Measurements from ENCODE around the gene KIRREL3.

The KIRREL3 gene

DNA sequence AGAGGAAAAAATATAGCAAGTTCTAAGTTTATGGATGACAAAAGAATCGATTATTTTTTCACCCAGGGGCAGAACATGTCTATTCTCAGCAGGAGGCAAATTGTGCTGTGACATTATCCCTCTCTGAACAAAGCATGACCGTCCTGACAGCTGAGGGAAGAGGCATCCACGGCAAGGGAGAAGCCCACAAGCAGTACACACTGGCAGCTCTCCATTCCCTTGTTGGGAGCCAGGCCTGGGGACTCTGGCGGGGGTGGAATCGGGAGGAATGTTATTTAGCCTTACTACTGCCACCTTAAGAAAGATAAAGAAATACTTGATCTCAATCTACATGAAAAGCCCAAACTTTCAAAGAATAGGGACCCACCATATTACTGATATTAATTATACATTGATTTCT is 3.4 kb downstream of the KIRREL3 start:
- DNase-seq (ENCODE audit: low read depth in 2 of 2) = no peak

DNA sequence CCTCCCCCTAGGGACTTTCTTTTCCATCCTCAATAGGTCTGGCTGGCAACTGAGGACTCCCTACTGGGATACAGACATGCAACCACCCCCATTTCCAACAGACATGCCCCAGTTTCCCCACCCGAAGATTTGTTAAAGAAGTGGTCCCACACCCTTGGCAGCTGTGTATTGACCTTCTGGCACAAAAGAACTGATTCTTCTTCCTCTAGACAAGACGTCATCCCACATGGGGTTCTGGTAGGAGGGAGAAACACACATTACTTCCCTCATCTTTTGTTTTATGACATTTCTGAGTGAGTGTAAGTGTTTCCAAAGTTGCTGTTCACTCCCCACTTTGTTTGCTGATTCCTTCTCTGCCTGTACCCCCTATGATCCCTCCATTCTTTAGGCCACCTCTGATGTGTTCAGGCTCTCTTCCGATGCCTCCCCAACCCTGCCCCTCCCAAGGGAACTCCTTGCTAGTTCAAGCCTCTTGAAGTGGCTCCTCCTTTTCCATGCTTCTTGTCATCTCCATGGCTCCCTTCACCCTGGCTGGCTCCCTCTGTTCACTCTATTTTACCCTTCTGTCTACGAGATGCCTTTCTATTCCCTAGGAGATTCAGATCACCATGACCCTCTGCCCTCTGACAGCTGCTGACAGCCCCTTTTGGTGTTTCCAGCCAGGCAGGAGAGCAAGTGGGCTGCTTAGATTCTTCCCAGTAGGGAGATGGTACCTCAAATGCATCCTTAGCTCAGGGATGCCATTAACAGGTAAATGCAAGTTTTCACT is 4.3 kb downstream of the KIRREL3 start:
- no peak for DNase-seq (ENCODE audit: low read depth in 2 of 2)

- DNase-seq (ENCODE audit: low read depth in 2 of 2) = no peak
Measured at GRCh38 chr11:126993599-126993998, 7.0 kb downstream of the KIRREL3 start.

DNA sequence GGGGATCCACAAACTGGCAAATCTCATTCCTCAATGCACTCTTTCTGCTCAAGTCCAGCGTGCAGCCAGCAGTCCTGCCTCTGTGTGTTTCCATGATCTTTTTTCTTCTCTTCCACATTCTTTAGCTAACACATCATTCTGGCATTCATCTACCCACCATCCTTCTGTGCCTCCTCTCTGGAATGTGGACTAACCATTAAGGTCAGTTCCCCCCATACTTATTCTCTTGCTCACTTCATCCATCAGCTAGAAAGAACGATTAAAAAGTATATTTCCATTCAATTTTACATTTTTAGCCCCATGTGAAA is 7.8 kb downstream of the KIRREL3 start:
- DNase-seq (ENCODE audit: low read depth in 2 of 2) = no peak

- no peak for DNase-seq (ENCODE audit: low read depth in 2 of 2)
Measured at GRCh38 chr11:126992065-126992803, 8.3 kb downstream of the KIRREL3 start.

DNA sequence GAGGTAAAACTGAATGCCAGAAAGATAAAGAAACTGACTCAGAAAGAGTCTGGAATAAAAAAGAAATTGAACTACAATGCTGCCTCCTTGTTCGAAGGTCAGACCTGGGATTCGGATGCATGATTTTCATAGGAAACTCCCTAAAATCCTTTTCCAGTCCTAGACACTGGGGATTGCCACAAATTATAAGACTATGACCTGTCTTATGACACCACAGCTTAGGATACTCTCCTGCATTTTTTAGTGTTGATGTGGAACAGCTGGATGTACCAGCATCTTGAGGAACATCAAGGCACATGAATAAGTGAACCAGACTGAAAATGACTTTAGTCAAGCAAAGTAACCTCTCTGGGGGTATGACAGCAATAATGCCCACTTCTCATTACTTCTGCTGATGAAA is 9.0 kb downstream of the KIRREL3 start:
- no peak for DNase-seq (ENCODE audit: low read depth in 2 of 2)

- DNase-seq (ENCODE audit: low read depth in 2 of 2) = no peak
Measured at GRCh38 chr11:126990716-126991480, 9.7 kb downstream of the KIRREL3 start.

GRCh38 chr11:126989942-126990715 is 10.4 kb downstream of the KIRREL3 start:
- DNase-seq (ENCODE audit: low read depth in 2 of 2) = peak; percentile 9 to 45

DNA sequence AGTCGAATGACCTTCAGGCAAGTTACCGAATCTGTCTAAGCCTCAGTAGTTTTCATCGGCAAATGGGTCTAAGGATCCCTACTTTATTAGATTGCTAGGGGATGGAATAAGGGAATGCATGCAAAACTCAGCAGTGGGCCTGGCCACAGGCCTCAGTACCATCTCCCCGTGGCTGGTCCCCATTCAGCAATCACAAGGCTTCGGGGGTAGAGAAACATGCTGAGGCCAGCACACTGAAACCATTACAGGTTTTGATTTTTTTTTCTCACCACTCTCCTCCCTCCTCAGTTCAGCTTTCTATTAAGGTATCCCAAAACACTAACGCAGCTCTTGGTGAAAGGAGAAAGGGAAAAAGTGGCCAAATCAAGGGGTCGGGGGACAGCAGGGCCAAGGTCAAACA is 11.9 kb downstream of the KIRREL3 start:
- DNase-seq (ENCODE audit: low read depth in 2 of 2) = no peak

DNA sequence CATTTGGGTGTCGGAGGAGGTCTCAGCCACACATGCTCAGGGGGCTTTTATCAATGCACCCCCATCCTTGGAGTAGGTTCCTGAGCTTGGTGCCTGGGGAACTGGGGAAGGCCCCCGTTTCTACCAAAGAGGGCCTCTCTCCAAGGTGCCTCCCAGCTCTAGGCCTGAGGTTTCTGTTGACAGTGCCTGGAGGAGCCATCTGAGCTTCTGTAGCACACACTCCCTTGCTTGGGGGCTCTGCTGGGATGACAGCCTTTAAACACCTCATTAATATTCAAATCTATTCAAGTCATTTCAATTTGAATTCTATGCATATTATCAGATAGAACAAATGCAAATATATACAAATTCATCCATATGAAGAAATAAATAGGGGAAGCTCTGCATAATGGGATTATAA is 18.9 kb downstream of the KIRREL3 start:
- DNase-seq (ENCODE audit: low read depth in 2 of 2) = no peak

DNA sequence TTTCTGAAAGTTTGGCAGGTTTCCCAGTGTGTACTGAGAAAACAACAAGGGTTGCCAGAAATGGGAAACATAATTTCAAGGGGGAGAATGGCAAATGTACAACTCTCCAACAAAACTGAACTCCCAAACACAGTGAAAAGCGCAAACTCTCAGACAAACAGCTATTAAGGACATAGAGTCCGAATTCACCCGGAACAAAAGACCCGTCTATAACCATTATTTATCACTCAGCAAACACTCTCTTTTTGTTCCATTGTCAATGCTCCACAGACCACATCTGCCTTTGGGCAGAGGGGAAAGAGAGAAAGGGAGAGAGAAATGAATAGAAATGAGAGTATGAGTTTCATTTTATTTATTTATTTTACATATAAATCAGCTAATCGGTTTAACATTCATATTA is 21.7 kb downstream of the KIRREL3 start:
- DNase-seq (ENCODE audit: low read depth in 2 of 2) = no peak

DNA sequence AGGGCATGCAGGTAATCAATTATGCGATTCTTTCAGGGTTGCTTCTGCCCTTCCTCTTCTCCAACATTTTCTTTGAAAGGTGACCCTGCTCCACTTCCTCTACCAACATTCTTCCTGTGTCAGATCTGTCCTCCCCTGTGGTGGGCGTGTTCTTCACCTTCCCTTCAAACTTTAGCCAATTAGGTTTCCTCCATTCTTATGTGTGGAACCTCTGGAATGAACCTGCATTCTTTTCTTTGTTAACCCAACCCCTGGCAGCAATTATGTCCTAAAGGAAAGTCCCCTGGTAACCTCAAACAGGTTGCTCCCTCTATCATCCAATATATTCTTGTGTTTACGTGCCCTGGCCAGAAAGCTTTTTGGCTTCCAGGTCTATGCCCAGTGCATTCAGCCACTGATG is 22.4 kb downstream of the KIRREL3 start:
- no peak for DNase-seq (ENCODE audit: low read depth in 2 of 2)

GRCh38 chr11:126973051-126973450 is 27.5 kb downstream of the KIRREL3 start:
- DNase-seq (ENCODE audit: low read depth in 2 of 2) = no peak

GRCh38 chr11:126971305-126971704 is 29.3 kb downstream of the KIRREL3 start:
- DNase-seq (ENCODE audit: low read depth in 2 of 2) = no peak

DNA sequence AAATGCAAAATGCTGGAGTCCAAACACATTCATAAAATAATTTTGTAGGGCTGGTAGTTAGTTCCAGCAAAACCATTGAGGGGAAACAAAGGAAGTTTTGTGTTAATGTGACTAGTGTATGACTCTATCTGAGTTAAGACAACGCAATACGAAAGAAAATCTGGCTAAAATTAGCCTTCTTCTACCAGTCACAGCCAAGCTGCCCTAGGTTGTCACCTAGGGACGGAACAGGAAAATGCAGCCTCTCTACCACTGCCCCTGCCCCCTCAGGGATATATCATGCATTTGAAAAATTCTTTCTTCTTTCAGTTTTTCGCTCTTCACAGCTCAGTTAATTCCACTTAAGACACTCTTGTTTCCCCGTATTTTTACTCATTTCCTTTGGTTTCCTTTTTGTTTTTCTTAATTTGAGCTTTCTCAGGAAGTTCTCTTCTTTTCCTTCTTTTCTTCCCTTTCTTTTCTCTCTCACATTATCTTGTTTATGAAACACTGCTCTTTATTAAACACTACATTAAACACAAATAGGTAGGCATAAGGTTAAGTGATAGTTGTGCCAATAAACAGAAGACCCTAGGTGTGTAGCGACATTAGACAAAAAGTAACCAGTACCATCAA is 30.6 kb downstream of the KIRREL3 start:
- DNase-seq (ENCODE audit: low read depth in 2 of 2) = no peak

DNA sequence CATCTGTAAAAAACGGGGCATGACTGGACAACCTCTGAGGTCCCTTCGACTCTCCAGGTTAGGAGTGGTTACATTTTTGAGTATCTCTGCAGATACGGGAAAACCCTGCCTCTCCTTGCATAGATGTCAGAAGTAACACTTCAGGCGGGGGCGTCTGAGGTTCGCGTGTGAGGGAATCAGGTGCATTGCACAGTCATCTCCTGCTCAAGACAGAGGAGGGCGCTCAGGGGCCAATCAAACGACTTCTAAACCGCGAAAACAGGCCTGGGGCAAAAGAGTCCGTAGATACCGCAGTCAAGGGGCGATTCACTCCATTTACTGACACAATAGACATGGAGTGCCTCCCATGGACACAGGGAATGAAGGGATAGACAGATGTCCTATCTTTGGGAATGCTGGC is 31.7 kb downstream of the KIRREL3 start:
- DNase-seq (ENCODE audit: low read depth in 2 of 2) = no peak

DNA sequence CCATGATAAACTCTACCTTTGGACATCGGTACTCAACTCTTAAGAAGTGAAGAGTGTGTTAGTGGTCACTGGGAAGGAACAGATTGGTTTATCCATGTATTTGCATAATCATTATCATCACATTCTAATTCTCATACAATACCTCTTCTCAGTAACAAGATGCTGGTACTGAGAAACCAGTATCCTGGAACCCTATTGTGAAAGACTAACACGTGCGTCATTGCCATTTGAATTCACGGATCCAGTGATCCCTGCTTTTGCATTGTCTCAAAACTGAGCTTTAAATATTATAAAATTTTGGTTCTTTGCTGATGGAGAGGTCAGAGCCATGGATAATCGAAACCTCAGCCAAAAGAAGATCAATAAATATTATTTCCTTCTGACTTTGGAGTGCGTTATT is 35.2 kb downstream of the KIRREL3 start:
- DNase-seq (ENCODE audit: low read depth in 2 of 2) = no peak

DNA sequence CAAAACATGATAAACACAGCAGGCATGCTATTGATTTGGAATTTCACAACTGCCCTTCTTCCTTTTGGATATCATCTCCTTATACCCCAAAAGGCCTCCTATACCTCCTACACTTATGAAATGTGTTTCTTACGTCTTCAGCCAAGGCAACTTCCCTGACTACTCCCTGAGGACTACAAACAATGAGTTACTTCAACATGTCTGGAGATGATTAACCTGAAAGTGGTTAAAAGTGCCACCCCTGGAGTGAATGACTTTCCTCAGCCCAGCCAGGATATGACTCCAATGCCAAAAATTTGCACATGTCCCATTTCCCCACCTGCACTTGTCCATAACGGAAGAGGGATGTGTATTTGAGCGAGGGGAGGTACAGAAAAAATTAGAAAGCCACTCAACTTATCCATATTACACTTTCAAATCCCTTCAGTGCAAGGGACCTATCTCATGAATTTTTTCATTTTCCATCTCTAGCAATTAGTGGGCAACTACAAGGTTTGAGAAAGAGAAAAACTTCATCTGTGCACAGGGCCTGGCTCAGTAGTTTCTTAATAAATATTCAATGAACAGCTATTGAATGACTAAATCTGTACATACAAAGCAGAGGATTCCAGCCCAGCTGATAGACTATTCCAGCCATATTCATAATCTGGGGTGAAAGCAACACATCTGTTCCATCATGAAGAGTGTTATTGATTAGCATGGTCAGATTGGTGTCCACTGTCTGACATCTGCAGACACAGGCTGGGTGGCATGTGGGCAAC is 36.8 kb downstream of the KIRREL3 start:
- no peak for DNase-seq (ENCODE audit: low read depth in 2 of 2)

DNA sequence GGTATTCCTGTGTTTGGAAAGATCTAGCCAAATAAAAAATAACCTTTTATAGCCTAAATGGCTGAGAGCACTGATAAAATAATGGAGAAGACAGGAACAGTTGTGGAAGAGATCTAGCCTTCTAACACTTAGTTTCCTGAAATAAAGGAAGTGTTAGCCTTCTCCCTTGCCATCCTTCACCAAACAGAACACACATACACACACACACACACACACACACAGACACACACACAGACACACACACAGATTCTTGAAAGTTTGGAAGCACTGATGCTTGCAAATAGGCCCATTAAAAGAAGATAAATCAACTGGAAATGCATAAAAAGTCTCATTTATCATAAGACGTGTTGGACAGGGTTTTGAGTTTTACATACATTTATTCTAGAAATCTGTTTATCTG is 37.5 kb downstream of the KIRREL3 start:
- DNase-seq (ENCODE audit: low read depth in 2 of 2) = no peak

DNA sequence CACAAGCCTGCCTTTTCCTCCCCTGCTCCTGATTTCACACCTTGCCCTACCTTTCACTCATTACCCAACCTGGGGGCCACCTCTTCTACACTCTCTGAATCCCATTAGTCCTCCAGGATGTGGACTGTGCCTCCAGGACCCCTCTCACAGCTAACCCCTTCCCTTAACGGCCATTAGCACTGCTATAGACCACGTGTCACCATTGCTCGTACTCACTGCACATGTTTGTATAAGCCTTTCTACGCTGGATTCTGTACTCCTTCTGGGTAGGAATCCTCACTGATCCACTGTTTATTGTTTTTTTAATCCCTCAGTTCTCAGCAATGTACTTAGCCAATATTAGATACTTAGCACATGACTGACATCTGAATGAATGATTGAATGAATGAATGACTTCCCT is 40.9 kb downstream of the KIRREL3 start:
- no peak for DNase-seq (ENCODE audit: low read depth in 2 of 2)

DNA sequence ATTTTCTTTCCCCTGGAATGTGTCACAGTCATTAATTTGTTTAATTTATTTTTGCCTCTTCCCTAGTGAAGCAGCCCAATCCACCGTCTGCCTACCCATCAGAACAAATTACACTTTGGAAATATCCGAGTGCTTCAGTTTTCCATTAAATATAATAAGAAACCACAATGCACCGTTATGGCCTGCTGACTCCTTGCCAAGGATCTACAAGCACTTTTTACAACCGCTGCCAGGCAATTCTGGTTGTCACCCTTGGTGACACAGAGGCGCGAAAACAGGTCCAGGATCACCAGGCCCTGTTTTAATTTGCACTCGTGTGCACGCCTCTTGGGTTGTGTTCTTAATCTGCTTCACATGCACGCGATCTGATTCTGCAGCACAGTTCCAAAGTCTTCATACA is 43.9 kb downstream of the KIRREL3 start:
- DNase-seq (ENCODE audit: low read depth in 2 of 2) = no peak
